Kidney tubule cell (primary cell): Measurements from ENCODE around the gene ATP5F1A.

ENCODE experiments used
- DNase-seq: peaks from one replicate; pipeline ENCODE4 v3.0.0-alpha.2; 2018; ENCODE audit warnings: low spot score

The ATP5F1A gene

DNA sequence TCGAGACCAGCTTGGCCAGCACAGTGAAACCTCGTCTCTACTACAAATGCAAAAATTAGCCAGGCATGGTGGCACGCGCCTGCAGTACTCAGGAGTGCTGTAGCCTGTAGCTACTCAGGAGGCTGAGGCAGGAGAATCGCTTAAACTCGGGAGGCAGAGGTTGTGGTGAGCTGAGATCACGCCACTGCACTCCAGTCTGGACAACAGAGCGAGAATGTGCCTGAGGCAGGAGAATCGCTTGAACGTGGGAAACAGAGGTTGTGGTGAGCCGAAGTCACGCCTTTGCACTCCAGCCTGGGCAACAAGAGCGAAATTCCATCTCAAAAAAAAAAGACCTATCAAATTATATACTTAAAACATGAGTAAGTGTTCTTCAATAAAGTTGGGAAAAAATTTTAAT, 50.7 kb downstream of the ATP5F1A start:
- DNase-seq: peak; percentile 25

DNA sequence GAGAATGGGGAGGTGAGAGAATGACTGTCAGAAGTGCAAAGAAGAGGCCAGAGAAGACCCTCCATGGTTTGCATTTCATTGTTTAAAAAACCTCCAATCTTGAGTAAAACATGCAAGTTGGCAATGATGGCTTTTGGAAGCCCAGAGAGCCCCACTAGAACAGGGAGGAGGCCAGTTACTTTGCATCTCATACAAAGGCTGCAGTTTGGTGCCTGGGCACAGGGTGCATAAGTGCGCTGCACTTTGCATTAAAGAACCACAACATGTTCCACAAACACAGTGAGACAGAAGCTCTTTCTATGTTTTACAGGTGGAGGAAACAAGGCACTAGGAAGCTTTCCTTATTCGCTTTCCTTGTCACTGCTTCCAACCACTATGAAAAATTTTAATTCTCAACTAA, 51.4 kb downstream of the ATP5F1A start:
- DNase-seq: no peak

DNA sequence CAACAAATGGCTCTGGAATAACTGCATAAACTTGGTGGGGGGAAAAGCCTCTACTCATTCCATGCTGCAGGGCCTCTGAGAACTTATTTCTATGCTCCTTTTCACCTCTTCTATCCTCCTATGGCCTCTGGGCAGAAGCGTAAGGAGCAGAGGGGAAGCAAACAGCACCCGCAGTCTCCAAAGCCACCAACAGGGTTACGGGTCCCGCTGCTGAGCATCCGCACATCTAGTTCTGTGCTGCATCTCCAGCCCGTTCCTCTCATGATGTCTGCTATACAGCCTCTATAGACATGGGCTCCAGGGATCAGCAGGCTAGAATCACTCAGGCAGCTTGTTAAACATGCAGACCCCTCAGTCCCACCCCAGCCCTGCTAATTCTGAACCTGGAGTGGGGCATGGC, 52.0 kb downstream of the ATP5F1A start:
- no peak for DNase-seq

DNA sequence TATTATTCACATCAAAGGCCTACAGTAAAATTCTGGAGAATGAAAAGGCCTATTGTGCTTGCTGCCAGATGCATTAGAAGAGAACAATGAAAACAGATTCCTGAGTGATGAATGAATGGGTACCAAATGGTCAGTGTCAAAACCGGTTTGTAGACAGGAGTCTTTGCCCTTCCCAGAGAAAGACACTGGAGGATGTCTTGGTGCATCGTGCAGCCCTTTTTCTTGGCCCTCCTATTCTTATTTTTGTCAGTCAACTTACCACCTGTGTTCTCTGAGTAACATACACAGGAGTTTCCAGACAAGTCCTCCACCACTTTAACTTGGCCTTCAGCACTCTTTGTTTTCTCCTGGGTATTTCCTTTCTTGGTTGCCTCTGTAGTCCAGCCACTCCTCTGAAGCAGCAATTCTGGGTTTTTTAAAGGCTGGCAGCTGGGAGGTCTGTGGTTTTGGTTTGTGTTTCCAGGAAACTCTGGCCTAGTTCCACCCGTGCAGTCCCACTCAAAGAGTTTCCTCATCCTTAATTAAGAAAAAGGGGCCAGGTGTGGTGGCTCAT, 55.4 kb downstream of the ATP5F1A start:
- peak; percentile 29 for DNase-seq

DNA sequence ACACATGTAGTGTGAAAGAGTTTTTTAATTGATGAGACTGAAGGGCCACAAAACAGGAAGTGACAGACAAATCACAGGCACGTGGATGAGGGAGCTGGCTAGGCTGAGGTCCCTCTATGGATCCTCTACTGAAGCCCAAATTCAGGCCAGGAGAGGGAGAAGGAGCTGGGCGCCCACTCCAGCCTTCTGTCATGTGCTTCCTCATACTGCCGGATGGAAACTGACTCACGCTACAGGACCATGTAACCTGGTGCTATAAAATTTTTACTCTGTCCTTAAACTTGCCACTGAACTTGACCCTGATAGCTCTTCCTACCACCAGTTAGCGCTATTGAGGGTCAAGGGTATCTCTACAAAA, 57.4 kb downstream of the ATP5F1A start:
- no peak for DNase-seq

DNA sequence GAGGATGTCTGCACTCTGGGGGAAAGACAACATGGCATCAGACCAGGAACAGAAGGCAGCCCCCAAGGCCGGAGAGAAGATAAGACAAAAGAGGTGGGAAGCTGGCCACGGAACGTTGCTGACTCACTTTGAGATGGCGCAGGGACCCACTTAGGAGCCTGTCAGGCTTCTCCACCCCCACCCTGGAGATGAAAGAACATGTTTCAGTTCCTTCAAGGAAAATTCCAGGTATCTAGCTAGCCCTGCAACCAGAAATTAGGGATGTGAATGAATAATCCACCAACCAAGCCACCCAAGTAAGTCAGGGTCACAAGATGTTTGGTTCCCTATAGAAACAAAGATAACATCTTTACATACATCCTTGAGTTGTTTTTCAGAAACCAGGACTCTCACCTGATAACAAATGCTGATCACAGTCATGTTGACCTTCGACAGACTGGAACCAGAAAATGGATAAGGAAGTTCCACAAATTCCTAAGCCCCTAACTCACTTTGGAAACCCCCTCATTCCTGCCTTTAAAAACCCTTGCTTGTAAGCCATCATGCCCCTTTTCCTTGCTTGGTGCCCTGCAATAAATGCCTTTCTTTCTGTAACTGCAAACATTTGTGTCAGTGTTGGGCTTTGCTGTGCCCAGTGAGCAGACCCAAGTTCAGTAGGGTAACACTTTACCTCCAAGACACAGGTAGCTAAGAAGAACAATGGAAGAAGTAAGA, 57.9 kb downstream of the ATP5F1A start:
- peak; percentile 42 for DNase-seq

DNA sequence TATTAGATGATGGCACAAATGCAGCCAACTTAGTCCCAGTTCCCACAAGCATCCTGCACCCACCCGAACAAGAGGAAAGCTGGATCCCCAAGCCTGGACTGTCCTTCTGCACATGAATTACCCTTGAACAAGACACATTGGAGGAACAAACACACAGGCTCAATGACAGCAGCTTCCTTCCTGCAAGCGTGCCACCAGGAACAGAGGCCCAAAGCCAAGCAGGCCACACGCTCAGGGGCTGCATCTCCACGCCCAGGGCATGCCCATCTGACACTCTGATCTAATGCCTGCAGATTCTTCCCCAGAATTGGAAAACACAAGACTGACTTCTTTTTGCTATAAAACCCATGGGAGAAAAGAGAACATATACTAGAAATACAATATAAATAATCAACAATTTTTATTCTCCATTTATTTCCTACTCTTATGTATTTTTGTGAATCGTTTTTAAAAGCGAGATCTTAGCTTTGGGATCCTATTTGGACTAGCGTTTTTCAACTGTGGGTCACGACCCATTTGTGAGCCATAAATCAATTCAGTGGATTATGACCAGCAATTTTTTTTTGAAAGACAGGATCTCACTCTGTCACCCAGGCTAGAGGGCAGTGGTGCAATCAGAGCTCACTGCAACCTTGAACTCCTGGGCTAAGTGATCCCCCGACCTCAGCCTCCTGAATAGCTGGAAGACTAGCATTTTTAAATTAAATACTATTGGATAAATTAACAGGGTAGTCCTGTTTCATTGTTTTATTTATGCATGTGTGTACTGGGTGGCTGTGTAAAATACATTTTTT, 60.4 kb downstream of the ATP5F1A start:
- DNase-seq: no peak

DNA sequence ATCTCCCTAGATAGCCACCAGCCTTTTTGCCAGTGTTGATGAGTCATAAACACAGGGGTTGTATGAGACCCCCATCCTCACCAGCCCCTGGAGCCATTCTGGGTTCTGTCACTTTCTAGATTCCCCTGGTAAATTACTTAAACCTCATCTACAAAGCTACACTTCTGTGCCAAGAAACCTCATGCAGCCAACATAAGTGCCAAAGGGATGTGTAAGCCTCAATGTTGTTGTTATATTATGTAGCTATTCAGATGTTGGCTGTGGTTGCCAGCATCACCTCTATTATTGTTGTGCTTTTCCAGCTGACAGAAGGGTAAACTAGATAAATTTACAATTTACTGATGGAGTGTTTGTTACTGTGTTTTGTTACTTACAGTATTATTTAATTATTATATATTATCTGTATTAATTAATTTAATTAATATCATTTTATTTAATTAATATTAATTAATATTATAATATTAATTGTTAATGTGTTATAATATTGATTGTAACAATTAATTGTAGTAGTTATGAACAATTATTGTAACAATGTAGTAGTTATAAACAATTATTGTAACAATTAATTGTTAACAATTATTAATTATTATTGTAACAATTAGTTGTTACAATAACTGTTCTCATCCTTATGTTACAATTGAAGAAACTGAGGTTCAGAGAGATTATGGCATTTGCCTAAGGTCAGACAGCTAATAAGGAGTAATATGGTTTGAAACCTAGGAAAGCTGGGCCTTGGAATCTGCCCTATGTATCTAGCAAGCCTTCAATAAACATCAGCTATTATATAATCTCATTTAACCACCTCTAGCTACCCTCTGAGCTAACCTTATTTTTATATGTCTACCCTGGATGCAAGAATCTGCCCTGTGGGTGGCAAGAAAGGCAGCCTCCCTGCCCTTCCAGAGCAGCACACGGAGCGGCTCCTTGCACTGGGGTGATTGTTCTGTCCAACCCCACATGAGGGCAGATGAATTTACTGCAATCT, 62.1 kb downstream of the ATP5F1A start:
- DNase-seq: peak; percentile 10

DNA sequence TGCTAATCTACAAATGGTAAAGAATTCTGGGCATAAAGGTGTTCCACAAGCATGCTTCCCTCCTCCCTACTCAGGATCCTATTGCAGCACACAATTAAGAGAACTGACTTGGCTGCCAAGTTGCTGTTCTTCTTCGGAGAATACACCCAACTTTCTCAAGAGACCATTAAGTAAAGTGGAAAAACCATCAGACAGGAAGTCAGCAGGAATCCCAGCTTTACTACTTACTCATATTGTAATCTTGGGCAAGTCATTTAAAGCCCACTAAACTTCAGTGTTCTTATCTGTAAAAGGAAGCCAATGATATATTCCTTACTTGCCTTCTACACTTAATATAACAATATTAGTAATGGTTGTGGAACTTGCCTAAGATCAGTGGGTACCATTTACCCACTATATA, 63.9 kb downstream of the ATP5F1A start:
- DNase-seq: no peak

DNA sequence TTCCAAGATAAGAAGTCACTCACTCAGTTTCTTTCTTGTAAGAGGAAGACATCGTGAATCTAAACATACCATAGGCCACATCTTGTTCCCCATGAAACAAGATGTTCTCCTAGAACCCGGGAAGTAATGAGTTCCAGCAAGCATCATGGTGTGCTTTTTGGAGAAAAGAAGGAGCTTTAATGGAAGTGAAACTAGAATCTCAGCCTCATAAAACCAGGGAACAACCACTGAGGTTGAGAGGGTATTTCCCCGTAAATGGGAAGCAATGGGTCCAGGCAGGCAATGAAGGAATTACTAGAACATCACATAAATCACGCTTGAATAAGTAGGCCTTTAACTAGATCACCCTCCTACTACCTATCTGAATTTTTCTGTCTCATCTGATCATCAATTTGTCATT, 66.4 kb downstream of the ATP5F1A start:
- DNase-seq: no peak
